Measurements from ENCODE around the gene AOC2. TPM values are rescaled to one million over a fixed set of nuclear protein-coding genes. Genes with fewer than 3 reads are reported as not detected.

Gene AOC2
- total and polyA plus RNA-seq, 2 of the 13 experiments (the other 11 are each of a cell fraction or from before 2014, with no cell fraction given) = 1.2 to 3.3 TPM

GRCh38 chr17:42891539-42892152 lies 47.3 kb downstream of the AOC2 start (continued):
- TF ChIP-seq ZBTB34 (CRISPR knock-in tag; IDR thresholded peaks at IDR 0.05) = 0 out of 2 replicates have a peak, but pooled peaks have one; percentile 58
- no peak for TF ChIP-seq FOSL1 (CRISPR knock-in tag; IDR thresholded peaks at IDR 0.05; ENCODE audit: borderline replicate concordance)
- no peak for TF ChIP-seq CSRNP1 (CRISPR knock-in tag; IDR thresholded peaks at IDR 0.05)
- TF ChIP-seq EZH2 (conservative IDR thresholded peaks at IDR 0.05; ENCODE audit: low read depth, low read length) = no peak
- TF ChIP-seq PHF8 (CRISPR knock-in tag; IDR thresholded peaks at IDR 0.05) = peak; percentile 18; the same call in 1 of the 2 replicates
- no peak for TF ChIP-seq PHF5A (CRISPR knock-in tag; IDR thresholded peaks at IDR 0.05; ENCODE audit: low read depth, unreplicated experiment)
- peak; percentile 81; the same call in 1 of the 2 replicates for TF ChIP-seq PRDM15 (CRISPR knock-in tag; IDR thresholded peaks at IDR 0.05)
- no peak for TF ChIP-seq ZNF775 (CRISPR knock-in tag; IDR thresholded peaks at IDR 0.05; ENCODE audit: borderline replicate concordance)
- TF ChIP-seq HNRNPUL1 (IDR thresholded peaks at IDR 0.05; ENCODE audit: low read depth, low read length) = no peak
- TF ChIP-seq ZBTB40 (IDR thresholded peaks at IDR 0.05) = no peak
- no peak for TF ChIP-seq ZBTB40 (CRISPR knock-in tag; IDR thresholded peaks at IDR 0.05)

Data from HepG2 (cell line).